Measurements from ENCODE around the gene SMAP1.
A peak's percentile ranks its signal among the peaks of the same experiment; 100 is the strongest.
"Not testable (repeated sequence)": the region's sequence is repeated elsewhere in the genome, so short reads cannot be mapped to it uniquely, and the experiment has no call there.

SMAP1 gene

GRCh38 chr6:70742462-70742861 lies 74.8 kb downstream of the SMAP1 start:
- not testable (repeated sequence) for DNase-seq

- no peak for DNase-seq
Measured at GRCh38 chr6:70753870-70754380, 86.2 kb downstream of the SMAP1 start.

DNA sequence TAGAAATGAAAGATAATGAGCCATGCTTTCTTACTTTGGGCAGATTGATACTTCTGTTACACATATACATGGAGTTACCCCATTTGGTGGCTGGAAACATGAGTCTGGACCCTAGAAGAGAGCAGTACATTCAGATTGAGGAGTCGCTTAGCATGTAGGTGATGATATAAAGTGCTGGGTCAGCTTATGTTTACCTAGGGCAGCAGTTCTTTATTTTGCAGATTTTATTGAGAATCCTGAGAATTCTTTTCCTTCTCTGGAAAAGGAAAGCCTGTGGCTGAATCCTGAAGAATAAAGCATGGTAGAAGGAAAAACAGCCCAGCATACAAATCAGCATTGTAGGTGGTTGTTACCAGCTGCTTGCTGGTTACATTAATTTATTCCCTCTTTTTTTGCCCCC lies 91.2 kb downstream of the SMAP1 start:
- DNase-seq: no peak

DNA sequence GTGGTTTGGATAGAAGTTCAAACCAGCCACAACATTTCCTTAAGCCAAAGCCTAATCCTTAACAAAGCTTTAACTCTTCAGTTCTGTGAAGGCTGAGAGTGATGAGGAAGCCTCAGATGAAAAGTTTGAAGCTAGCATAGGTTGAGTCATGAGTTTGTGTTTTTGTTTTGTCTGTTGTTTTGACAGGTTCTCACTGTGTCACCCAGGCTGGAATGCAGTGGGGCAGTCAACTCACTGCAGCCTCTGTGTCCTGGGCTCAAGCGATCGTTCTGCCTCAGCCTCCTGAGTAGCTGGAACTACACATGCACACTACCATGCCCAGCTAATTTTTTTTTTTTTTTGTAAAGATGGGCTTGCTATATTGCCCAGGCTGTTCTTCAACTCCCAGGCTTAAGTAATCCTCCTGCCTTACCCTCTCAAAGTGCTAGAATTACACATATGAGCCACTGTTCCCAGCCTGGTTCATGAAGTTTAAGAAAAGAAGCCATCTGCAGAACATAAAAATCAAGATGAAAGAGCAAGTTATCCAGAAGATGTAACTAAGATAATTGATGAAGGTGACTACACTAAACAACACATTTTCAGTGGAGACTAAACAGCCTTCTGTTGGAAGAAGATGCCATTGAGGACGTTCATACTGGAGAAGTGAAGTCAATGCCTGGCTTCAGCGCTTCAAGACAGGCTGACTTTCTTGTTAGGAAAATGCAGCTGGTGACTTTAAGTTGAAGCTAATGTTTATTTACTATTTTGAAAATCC lies 96.2 kb downstream of the SMAP1 start:
- no peak for DNase-seq

DNA sequence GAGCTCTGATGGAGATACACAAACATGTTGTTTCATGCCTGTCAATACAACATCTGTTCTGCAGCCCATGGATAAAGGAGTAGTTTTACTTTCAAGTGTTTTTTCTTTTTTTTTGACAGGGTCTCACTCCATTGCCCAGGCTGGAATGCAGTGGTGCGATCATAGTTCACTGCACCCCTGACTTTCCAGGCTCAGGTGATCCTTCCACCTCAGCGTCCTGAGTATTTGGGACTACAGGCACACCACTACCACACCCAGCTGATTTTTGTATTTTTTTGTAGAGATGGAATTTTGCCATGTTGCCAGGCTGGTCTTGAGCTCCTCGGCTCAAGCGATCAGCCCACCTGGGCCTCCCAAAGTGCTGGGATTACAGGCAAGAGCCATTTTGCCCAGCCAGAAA lies 97.0 kb downstream of the SMAP1 start:
- no peak for DNase-seq

- not testable (repeated sequence) for DNase-seq
Measured at GRCh38 chr6:70771351-70771750, 103.7 kb downstream of the SMAP1 start.

GRCh38 chr6:70779934-70780333 lies 112.3 kb downstream of the SMAP1 start:
- no peak for DNase-seq

DNA sequence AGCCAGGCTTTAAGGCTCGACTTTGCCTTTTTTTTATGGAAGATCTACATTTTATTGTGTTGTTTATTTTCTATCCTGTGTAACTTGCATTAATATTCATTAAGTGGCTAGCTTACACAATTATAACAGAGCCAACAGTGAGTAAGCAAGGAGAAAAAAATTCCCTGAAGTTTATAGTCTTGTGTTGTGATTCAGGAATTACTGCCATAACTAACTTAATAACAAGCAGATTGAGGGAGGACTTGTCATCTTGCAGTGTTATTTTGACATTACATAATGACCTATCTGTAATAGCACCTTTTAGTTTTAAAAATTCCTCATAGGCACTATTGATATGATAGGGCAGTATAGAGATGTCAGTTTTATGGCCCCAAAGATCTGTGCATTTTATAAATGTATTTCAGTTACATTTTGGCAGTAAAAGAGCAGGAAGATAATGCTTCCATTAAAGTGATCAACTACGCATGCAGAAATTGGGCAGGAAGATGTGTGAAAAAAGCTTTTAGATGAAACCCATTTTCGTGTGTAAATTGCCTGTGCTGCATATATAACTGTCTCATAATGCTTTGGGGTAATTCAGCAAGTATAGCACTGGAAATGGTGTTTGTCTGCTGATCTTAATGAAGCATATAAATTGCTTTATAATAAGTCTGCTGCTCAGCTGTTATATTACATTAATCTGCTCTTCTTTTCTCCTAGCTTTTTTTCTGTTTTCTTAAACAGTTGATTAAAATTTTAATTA lies 123.0 kb downstream of the SMAP1 start:
- DNase-seq: no peak

DNA sequence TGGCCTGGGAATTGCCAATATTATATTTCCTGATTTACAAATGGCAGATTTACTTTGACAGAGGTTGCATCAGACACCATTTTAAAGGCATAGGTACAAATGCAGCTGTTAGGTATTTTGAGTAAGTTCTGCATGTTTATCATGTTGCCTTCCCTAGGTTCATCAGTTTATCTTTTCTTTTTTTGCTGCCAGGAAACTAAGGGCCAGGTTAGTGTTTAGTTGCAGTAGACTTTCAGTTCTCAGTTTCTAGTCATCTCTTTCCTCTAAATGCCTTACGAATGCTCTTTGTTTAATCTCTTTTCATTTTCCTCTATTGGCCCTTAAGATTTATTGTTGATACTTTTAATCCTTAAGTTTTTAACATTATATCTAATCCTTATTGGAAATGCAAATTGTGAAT lies 129.9 kb downstream of the SMAP1 start:
- no peak for DNase-seq

DNA sequence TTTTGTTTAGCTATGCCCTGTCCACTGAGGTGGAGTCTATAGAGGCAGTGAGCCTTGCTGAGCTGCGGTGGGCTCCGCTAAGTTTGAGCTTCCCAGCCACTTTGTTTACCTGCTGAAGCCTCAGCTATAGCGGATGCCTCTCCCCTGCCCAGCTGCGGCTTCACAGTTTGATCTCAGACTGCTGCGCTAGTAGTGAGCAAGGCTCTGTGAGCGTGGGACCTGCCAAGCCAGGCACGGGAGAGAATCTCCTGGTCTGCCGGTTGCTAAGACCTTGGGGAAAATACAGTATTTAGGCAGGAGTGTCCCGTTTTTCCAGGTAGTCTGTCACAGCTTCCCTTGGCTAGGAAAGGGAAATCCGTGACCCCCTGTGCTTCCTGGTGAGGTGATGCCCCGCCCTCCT lies 138.4 kb downstream of the SMAP1 start:
- no peak for DNase-seq

DNA sequence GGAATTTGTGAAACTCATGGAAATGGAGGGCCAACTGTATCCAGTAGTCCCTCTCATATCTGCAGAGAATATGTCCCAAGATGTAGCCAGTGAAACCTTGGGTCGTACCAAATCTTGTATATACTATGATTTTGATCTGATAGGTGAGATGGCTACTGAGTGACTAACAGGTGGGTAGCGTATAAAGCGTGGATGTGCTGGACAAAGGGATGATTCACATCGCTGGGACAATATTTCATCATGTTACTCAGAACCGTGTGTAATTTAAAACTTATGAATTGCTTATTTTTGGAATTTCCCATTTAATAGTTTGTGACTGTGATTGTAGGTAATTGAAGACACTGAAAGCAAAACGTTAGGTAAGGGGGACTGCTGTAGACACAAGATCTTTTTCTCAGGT lies 144.1 kb downstream of the SMAP1 start:
- DNase-seq: no peak

- DNase-seq: no peak
Measured at GRCh38 chr6:70813885-70814284, 146.2 kb downstream of the SMAP1 start.

- no peak for DNase-seq
Measured at GRCh38 chr6:70819646-70820045, 152.0 kb downstream of the SMAP1 start.

- DNase-seq: no peak
Measured at GRCh38 chr6:70820778-70821177, 153.1 kb downstream of the SMAP1 start.

GRCh38 chr6:70821751-70822150 lies 154.1 kb downstream of the SMAP1 start:
- DNase-seq: no peak

- no peak for DNase-seq
Measured at GRCh38 chr6:70823651-70824050, 156.0 kb downstream of the SMAP1 start.

DNA sequence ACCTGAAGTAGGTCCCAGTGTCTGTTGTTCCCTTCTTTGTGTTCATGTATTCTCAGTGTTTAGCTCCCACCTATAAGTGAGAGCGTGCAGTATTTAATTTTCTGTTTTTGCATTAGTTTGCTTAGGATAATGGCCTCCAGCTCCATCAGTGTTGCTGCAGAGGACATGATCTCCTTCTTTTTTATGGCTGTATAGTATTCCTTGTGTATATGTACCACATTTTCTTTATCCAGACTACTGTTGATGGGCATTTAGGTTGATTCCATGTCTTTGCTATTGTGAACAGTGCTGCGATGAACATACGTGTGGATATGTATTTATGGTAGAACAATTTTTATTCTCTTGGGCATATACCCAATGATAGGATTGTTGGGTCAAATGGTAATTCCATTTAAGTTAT lies 163.7 kb downstream of the SMAP1 start:
- no peak for DNase-seq

GRCh38 chr6:70834520-70834919 lies 166.8 kb downstream of the SMAP1 start:
- no peak for DNase-seq

GRCh38 chr6:70838907-70839285 lies 171.2 kb downstream of the SMAP1 start:
- peak; percentile 95 for DNase-seq

- DNase-seq: no peak
Measured at GRCh38 chr6:70839286-70840266, 171.9 kb downstream of the SMAP1 start.

- DNase-seq: no peak
Measured at GRCh38 chr6:70841112-70841511, 173.4 kb downstream of the SMAP1 start.

DNA sequence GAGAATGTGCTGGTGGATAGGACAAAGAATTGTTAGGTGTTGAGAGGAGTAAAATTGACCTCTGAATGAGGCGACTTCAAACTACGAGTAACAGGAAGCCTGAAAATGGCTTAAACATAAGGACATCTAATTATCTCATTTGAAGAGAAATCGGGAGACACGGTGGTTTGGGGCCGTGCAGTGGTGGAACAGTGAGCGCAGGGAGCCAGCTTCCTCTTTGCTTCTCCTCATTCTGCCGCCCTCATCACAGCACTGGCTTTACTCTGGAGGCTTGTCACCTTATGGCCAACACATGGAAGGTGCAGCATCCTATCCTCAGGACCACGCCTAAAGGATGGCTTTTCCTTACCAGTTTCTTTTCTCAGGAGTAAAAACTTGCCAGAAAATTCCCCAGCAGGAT lies 174.9 kb downstream of the SMAP1 start:
- no peak for DNase-seq

DNA sequence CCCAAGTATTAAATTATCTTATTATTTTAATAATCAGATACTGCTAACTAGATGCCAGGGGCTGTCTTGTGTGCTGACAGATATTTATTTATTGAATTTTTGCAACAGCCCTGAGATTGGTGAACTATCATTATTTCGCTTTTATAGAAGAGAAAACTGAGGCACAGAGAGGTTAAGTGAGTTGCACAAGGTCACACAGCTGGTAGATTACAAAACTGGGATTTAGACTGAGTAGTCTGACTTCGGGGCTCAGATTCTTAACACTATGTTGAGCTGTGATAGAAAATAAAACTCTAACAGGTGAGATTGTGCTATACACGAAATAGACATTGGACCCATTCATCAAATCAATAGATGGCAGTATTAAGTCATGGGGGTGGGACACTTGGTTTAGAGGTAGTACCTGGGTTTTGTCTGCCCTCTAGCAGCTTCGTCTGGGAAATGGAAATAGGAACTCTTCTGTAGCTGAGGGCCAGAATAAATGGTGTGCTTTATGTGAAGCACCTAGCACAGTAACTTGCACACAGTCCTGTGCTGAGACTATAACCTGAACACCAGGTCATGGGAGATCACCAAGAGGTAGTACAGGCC lies 175.7 kb downstream of the SMAP1 start:
- DNase-seq: no peak

Data from NCI-H2029 treated with DMSO at 0.1 percent for 48 hours (cell line).